GM18873 (cell line): ENCODE data around the gene CCDC54.
"Not testable (repeated sequence)": the region's sequence is repeated elsewhere in the genome, so short reads cannot be mapped to it uniquely, and the experiment has no call there.

Experiments used
- ATAC-seq: cut with Tn5 transposase; IDR thresholded peaks from one replicate; pipeline ENCODE4 v1.9.1; 2021; ENCODE audit warnings: mild to moderate bottlenecking, moderate library complexity, moderate number of reproducible peaks; ENCODE audit not compliant: unreplicated experiment, low FRiP score

Gene CCDC54

GRCh38 chr3:107377151-107377550, at the start of gene CCDC54:
CCDC54 (plus strand) TSS chr3:107377439; CDS start chr3:107377588, 149 bp downstream.
- ATAC-seq: no peak

GRCh38 chr3:107328069-107328468, 49.2 kb upstream of the CCDC54 start:
- ATAC-seq: no peak

GRCh38 chr3:107329088-107329487, 48.2 kb upstream of the CCDC54 start:
- no peak for ATAC-seq

GRCh38 chr3:107339690-107340089, 37.5 kb upstream of the CCDC54 start:
- not testable (repeated sequence) for ATAC-seq

- no peak for ATAC-seq
Observed at GRCh38 chr3:107344722-107345121, 32.5 kb upstream of the CCDC54 start.

- no peak for ATAC-seq
Observed at GRCh38 chr3:107345822-107346405, 31.3 kb upstream of the CCDC54 start.

GRCh38 chr3:107346564-107346963, 30.7 kb upstream of the CCDC54 start:
- ATAC-seq: no peak

GRCh38 chr3:107347751-107348150, 29.5 kb upstream of the CCDC54 start:
- no peak for ATAC-seq

GRCh38 chr3:107356706-107357105, 20.5 kb upstream of the CCDC54 start:
- no peak for ATAC-seq

GRCh38 chr3:107361633-107362032, 15.6 kb upstream of the CCDC54 start:
- ATAC-seq: no peak

- ATAC-seq: no peak
Observed at GRCh38 chr3:107365051-107365450, 12.2 kb upstream of the CCDC54 start.

GRCh38 chr3:107366766-107367165, 10.5 kb upstream of the CCDC54 start:
- ATAC-seq: no peak

GRCh38 chr3:107367353-107367752, 9.9 kb upstream of the CCDC54 start:
- no peak for ATAC-seq

GRCh38 chr3:107368654-107369398, 8.4 kb upstream of the CCDC54 start:
- no peak for ATAC-seq

GRCh38 chr3:107369791-107370190, 7.4 kb upstream of the CCDC54 start:
- no peak for ATAC-seq

- no peak for ATAC-seq
Observed at GRCh38 chr3:107370907-107371306, 6.3 kb upstream of the CCDC54 start.

GRCh38 chr3:107372506-107372905, 4.7 kb upstream of the CCDC54 start:
- no peak for ATAC-seq

- ATAC-seq: no peak
Observed at GRCh38 chr3:107373896-107374295, 3.3 kb upstream of the CCDC54 start.

GRCh38 chr3:107375682-107376081, 1.6 kb upstream of the CCDC54 start:
- ATAC-seq: no peak

- no peak for ATAC-seq
Observed at GRCh38 chr3:107382631-107383030, 5.4 kb downstream of the CCDC54 start.

- ATAC-seq: no peak
Observed at GRCh38 chr3:107384428-107384827, 7.2 kb downstream of the CCDC54 start.

- ATAC-seq: no peak
Observed at GRCh38 chr3:107384907-107385306, 7.7 kb downstream of the CCDC54 start.
